Caco-2 (cell line): Measurements from ENCODE around the gene KYNU. TPM values are rescaled to one million over a fixed set of nuclear protein-coding genes. Genes with fewer than 3 reads are reported as not detected.
"Not testable (repeated sequence)": the region's sequence is repeated elsewhere in the genome, so short reads cannot be mapped to it uniquely, and the experiment has no call there.

Experiments used
- BruUV-seq: library from RNA; stranded (reverse); fragments of 400-500 nt; replicated peaks from 2 replicates; lab custom pipeline; 2021; lab: Mats Ljungman, UMichigan
- CTCF ChIA-PET: fragments of 300-600 bp; sonication (Branson Sonifier 250); formaldehyde crosslinking; loops from one replicate; lab custom pipeline; 2022; ENCODE audit warnings: antibody characterized with exemption; lab: Charles Lee
- POLR2A ChIA-PET: fragments of 300-600 bp; sonication (Branson Sonifier 250); formaldehyde crosslinking; loops from one replicate; lab custom pipeline; 2022; ENCODE audit warnings: antibody characterized with exemption; lab: Charles Lee
- DNase-seq, 2 experiments: peaks; one replicate each; pipeline versions ENCODE4 v3.0.0 to v3.0.0-alpha.2; 2020 to 2022
- H3K27me3 ChIP-seq: replicated peaks from 2 replicates; pipeline ENCODE4 v1.6.0; 2011; ENCODE audit warnings: low read length; ENCODE audit not compliant: control insufficient read depth, insufficient read depth
- H3K36me3 ChIP-seq: 2 replicates; pipeline ENCODE4 v1.5.1; 2011; ENCODE audit warnings: low read length; ENCODE audit not compliant: control insufficient read depth, insufficient read depth
- H3K4me1 ChIP-seq: fragments of 250-450 bp; sonication (Bioruptor Pico); 2 replicates; pipeline ENCODE4 v1.5.1; 2020; ENCODE audit warnings: mild to moderate bottlenecking
- H3K4me3 ChIP-seq: 2 replicates; pipeline ENCODE4 v1.5.1; 2011; ENCODE audit warnings: low read depth, mild to moderate bottlenecking, control low read depth, low read length
- H3K9me3 ChIP-seq: fragments of 250-450 bp; sonication (Bioruptor Pico); 2 replicates; pipeline ENCODE4 v1.5.1; 2020; ENCODE audit warnings: mild to moderate bottlenecking, moderate library complexity
- H3K27ac Mint-ChIP-seq: one replicate; pipeline ENCODE4 v1.8.0; 2022; ENCODE audit warnings: mixed read lengths; ENCODE audit not compliant: unreplicated experiment
- H3K27me3 Mint-ChIP-seq: one replicate; pipeline ENCODE4 v1.8.0; 2022; ENCODE audit warnings: mixed read lengths; ENCODE audit not compliant: insufficient read depth, unreplicated experiment
- H3K36me3 Mint-ChIP-seq: one replicate; pipeline ENCODE4 v1.8.0; 2022; ENCODE audit warnings: mild to moderate bottlenecking, mixed read lengths; ENCODE audit not compliant: insufficient read depth, unreplicated experiment
- H3K4me1 Mint-ChIP-seq: one replicate; pipeline ENCODE4 v1.8.0; 2022; ENCODE audit warnings: low read depth, mixed read lengths; ENCODE audit not compliant: unreplicated experiment
- H3K4me3 Mint-ChIP-seq: one replicate; pipeline ENCODE4 v1.8.0; 2022; ENCODE audit warnings: mild to moderate bottlenecking, moderate library complexity, mixed read lengths; ENCODE audit not compliant: unreplicated experiment
- H3K9me3 Mint-ChIP-seq: one replicate; pipeline ENCODE4 v1.8.0; 2022; ENCODE audit warnings: mixed read lengths; ENCODE audit not compliant: unreplicated experiment
- intact Hi-C: fragments of 100-400 bp; cut with micrococcal nuclease; formaldehyde crosslinking; loops from one replicate; pipeline ENCODE4 v1.10.0; 2022; ENCODE audit not compliant: unreplicated experiment
- total RNA-seq: library from RNA; stranded (reverse); gene quantifications from 2 replicates; pipeline ENCODE4 v1.2.3, GENCODE V29; 2022
- TF ChIP-seq, protein P1 (sequence below), 2 experiments: fragments of 200-600 bp in 1 of 2; IDR thresholded peaks; 1 replicate in 1 of 2; 2 replicates in 1 of 2; pipeline versions ENCODE4 v1.5.1 to v1.8.0; 2011 to 2022; ENCODE audit warnings: antibody characterized with exemption in 1 of 2, control low read depth in 1 of 2, inconsistent platforms in 1 of 2, low read depth in 1 of 2, low read length in 1 of 2, mild to moderate bottlenecking in 1 of 2, moderate library complexity in 1 of 2; ENCODE audit not compliant: insufficient read depth in 1 of 2, severe bottlenecking in 1 of 2, unreplicated experiment in 1 of 2

Gene KYNU
- total RNA-seq, 1 experiment from 2014 or later, result 4.3 TPM

- Histone ChIP-seq H3K9me3 (no peaks in the 10 kb centered on the region), H3K4me1 (no peaks in the 10 kb centered on the region), H3K36me3 (no peaks in the 10 kb centered on the region), H3K4me3 (no peak overlapping the region), H3K27me3 (no peaks in the 10 kb centered on the region)
- Mint-ChIP-seq H3K4me1 (no peaks in the 10 kb centered on the region), H3K27ac (no peak overlapping the region), H3K9me3 (no peaks in the 10 kb centered on the region), H3K4me3 (no peak overlapping the region), H3K27me3 (no peaks in the 10 kb centered on the region), H3K36me3 (no peaks in the 10 kb centered on the region)
- TF ChIP-seq, protein P1, sequence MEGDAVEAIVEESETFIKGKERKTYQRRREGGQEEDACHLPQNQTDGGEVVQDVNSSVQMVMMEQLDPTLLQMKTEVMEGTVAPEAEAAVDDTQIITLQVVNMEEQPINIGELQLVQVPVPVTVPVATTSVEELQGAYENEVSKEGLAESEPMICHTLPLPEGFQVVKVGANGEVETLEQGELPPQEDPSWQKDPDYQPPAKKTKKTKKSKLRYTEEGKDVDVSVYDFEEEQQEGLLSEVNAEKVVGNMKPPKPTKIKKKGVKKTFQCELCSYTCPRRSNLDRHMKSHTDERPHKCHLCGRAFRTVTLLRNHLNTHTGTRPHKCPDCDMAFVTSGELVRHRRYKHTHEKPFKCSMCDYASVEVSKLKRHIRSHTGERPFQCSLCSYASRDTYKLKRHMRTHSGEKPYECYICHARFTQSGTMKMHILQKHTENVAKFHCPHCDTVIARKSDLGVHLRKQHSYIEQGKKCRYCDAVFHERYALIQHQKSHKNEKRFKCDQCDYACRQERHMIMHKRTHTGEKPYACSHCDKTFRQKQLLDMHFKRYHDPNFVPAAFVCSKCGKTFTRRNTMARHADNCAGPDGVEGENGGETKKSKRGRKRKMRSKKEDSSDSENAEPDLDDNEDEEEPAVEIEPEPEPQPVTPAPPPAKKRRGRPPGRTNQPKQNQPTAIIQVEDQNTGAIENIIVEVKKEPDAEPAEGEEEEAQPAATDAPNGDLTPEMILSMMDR (IDR thresholded peaks at IDR 0.05; ENCODE audit: insufficient read depth in 1 of 2, low read depth in 1 of 2, low read length in 1 of 2, severe bottlenecking in 1 of 2, unreplicated experiment in 1 of 2), result no peak
- no peak for DNase-seq
- intact Hi-C loops, result no loop called here
- no TSS peak for BruUV-seq
- ChIA-PET POLR2A (no interaction called here), CTCF (no interaction called here)
Observed at GRCh38 chr2:142893241-142893640, 15.8 kb downstream of the KYNU start.

DNA sequence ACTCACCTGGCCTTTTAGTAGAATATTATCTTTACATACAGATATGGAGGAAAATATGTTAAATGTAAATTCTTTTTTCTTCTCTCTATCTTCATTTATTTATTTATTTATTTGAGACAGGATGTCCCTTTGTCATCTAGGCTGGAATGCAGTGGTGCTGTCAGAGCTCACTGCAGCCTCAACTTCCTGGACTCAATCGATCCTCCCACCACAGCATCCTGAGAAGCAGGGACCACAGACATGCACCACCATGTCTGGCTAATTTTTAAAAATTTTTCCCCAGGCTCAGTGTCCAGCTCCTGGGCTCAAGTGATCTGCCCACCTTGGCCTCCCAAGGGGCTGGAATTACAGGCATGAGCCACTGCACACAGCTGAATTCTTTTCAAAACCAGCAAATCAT lies 20.3 kb downstream of the KYNU start:
- Histone ChIP-seq H3K27me3 (no peaks in the 10 kb centered on the region), H3K4me1 (no peaks in the 10 kb centered on the region), H3K36me3 (no peaks in the 10 kb centered on the region), H3K9me3 (no peaks in the 10 kb centered on the region), H3K4me3 (no peak overlapping the region)
- peaks cover 9% of the 10 kb centered on the region for H3K9me3 Mint-ChIP-seq
- no peaks in the 10 kb centered on the region for H3K4me1 Mint-ChIP-seq
- DNase-seq, result no peak
- H3K36me3 Mint-ChIP-seq, result peaks cover 5% of the 10 kb centered on the region
- intact Hi-C loops, result no loop called here
- POLR2A ChIA-PET, result no interaction called here
- TF ChIP-seq, protein P1 (IDR thresholded peaks at IDR 0.05; ENCODE audit: insufficient read depth in 1 of 2, low read depth in 1 of 2, low read length in 1 of 2, severe bottlenecking in 1 of 2, unreplicated experiment in 1 of 2), result no peak
- H3K27ac Mint-ChIP-seq, result no peak overlapping the region
- CTCF ChIA-PET, result no interaction called here
- BruUV-seq, result no TSS peak
- H3K27me3 Mint-ChIP-seq, result no peaks in the 10 kb centered on the region
- H3K4me3 Mint-ChIP-seq, result no peak overlapping the region

- H3K27me3 ChIP-seq, H3K36me3 Mint-ChIP-seq, CTCF ChIA-PET, intact Hi-C loops, H3K4me3 Mint-ChIP-seq, H3K27me3 Mint-ChIP-seq, DNase-seq, H3K4me1 Mint-ChIP-seq, BruUV-seq, H3K4me3 ChIP-seq, H3K9me3 ChIP-seq, POLR2A ChIA-PET, H3K27ac Mint-ChIP-seq, H3K36me3 ChIP-seq, H3K4me1 ChIP-seq, H3K9me3 Mint-ChIP-seq: not testable (repeated sequence)
Observed at GRCh38 chr2:142900327-142900726, 22.9 kb downstream of the KYNU start.

DNA sequence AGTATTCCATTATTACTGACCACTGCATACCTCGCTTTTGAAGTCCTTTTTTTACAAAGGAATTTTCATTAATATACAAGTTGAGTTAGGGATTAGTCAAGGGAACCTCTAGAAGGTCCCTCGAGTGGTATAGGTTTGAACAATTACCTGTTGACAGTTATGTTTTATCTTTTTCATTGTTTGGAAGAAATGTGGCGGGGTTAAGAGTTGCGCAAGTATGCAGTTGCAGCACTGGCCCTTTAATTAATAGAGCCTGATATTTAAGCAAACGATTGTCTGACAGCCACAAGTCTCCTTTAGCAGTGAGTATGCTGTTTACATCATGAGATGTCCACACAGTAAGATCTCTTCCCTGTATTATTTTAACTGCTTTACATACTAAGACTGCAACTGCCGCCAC lies 24.3 kb downstream of the KYNU start:
- Histone ChIP-seq H3K4me3 (no peak overlapping the region), H3K4me1 (no peaks in the 10 kb centered on the region), H3K27me3 (no peaks in the 10 kb centered on the region), H3K36me3 (no peaks in the 10 kb centered on the region), H3K9me3 (no peaks in the 10 kb centered on the region)
- TF ChIP-seq, protein P1 (IDR thresholded peaks at IDR 0.05; ENCODE audit: insufficient read depth in 1 of 2, low read depth in 1 of 2, low read length in 1 of 2, severe bottlenecking in 1 of 2, unreplicated experiment in 1 of 2), result no peak
- no peak for DNase-seq
- ChIA-PET POLR2A (no interaction called here), CTCF (no interaction called here)
- Mint-ChIP-seq H3K4me1 (no peaks in the 10 kb centered on the region), H3K4me3 (no peak overlapping the region), H3K27ac (no peak overlapping the region), H3K9me3 (peaks cover 19% of the 10 kb centered on the region), H3K36me3 (peaks cover 5% of the 10 kb centered on the region), H3K27me3 (no peaks in the 10 kb centered on the region)
- no TSS peak for BruUV-seq
- intact Hi-C loops, result no loop called here

GRCh38 chr2:142903726-142904125 lies 26.3 kb downstream of the KYNU start:
- POLR2A ChIA-PET, H3K36me3 ChIP-seq, H3K36me3 Mint-ChIP-seq, H3K27ac Mint-ChIP-seq, H3K27me3 ChIP-seq, BruUV-seq, CTCF ChIA-PET, H3K9me3 ChIP-seq, H3K4me1 ChIP-seq, H3K4me3 ChIP-seq, intact Hi-C loops, H3K27me3 Mint-ChIP-seq, DNase-seq, H3K4me1 Mint-ChIP-seq, H3K4me3 Mint-ChIP-seq: not testable (repeated sequence)
- peaks cover 15% of the 10 kb centered on the region for H3K9me3 Mint-ChIP-seq
